HepG2 (cell line): ENCODE results near the gene EXOC3.

ENCODE experiments used
- KDM4B ChIP-seq: sonication (generic); formaldehyde crosslinking; IDR thresholded peaks from 2 replicates; pipeline ENCODE4 v1.4.0; 2020; ENCODE audit warnings: missing genetic modification reagents
- TCF7L2 ChIP-seq: IDR thresholded peaks from 2 replicates; pipeline ENCODE4 v1.6.1; 2011; ENCODE audit warnings: mild to moderate bottlenecking, low read depth, low read length, moderate library complexity

DNA sequence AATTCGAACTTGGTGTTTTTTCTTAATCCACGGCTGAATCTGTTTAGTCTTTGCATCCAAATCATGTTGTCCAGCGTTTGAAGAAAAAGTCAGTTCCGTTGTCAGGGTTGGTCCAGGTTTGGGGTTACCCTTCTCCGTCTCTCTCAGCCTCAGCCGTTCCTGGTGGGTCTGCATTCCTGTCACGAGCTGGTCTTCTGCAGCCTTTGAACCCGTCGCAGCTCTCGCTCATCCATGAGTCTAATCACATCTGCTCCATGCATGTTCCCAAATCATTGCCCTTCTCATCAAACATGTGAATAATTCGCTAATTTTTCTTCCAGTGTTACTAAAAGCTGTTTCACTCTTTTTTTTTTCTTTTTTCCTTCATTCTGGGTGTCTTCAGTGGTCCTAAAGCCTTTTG is 39.0 kb upstream of the EXOC3 start:
- no peak for TF ChIP-seq TCF7L2
- no peak for TF ChIP-seq KDM4B (CRISPR knock-in tag)
